Neural progenitor cell (in vitro differentiated cells): ENCODE data around the gene FOSB. TPM values are rescaled to one million over a fixed set of nuclear protein-coding genes. Genes with fewer than 3 reads are reported as not detected.

ENCODE experiments used
- DNase-seq: peaks from one replicate; pipeline ENCODE4 v3.0.0-alpha.2; 2016; ENCODE audit warnings: low spot score
- H2AFZ ChIP-seq: fragments of 200-600 bp; sonication (generic); replicated peaks from 2 replicates; pipeline ENCODE4 v1.6.1; 2016; ENCODE audit warnings: antibody characterized with exemption
- H3F3A ChIP-seq: fragments of 200-600 bp; sonication (generic); 2 replicates; pipeline ENCODE4 v1.6.1; 2016; ENCODE audit warnings: antibody characterized with exemption, low read depth
- H3K27ac ChIP-seq: fragments of 200-600 bp; sonication (generic); 2 replicates; pipeline ENCODE4 v1.5.1; 2016; ENCODE audit warnings: mild to moderate bottlenecking
- H3K27me3 ChIP-seq: fragments of 200-600 bp; sonication (generic); 2 replicates; pipeline ENCODE4 v1.6.1; 2016; ENCODE audit warnings: mild to moderate bottlenecking, moderate library complexity
- H3K36me3 ChIP-seq: fragments of 200-600 bp; sonication (generic); 2 replicates; pipeline ENCODE4 v1.5.1; 2016
- H3K4me1 ChIP-seq: fragments of 200-600 bp; sonication (generic); 2 replicates; pipeline ENCODE4 v1.6.1; 2016; ENCODE audit warnings: mixed run types
- H3K4me2 ChIP-seq: fragments of 200-600 bp; sonication (generic); 2 replicates; pipeline ENCODE4 v1.6.1; 2016
- H3K4me3 ChIP-seq: fragments of 200-600 bp; sonication (generic); 2 replicates; pipeline ENCODE4 v1.5.1; 2016
- H3K79me2 ChIP-seq: fragments of 200-600 bp; sonication (generic); 2 replicates; pipeline ENCODE4 v1.6.1; 2016; ENCODE audit warnings: low read depth
- H3K9ac ChIP-seq: fragments of 200-600 bp; sonication (generic); 2 replicates; pipeline ENCODE4 v1.6.1; 2016
- H3K9me3 ChIP-seq: fragments of 200-600 bp; sonication (generic); 2 replicates; pipeline ENCODE4 v1.5.1; 2016; ENCODE audit warnings: low read depth
- H4K20me1 ChIP-seq: fragments of 200-600 bp; sonication (generic); 2 replicates; pipeline ENCODE4 v1.6.1; 2016; ENCODE audit warnings: low read depth
- H3K27ac Mint-ChIP-seq: 3 replicates; pipeline ENCODE4 v1.8.0; 2021; ENCODE audit warnings: mixed read lengths
- H3K27me3 Mint-ChIP-seq: 2 replicates; pipeline ENCODE4 v1.8.0; 2022; ENCODE audit warnings: low read depth, mild to moderate bottlenecking, inconsistent platforms, moderate library complexity, mixed read lengths; ENCODE audit not compliant: insufficient read depth
- H3K36me3 Mint-ChIP-seq: 3 replicates; pipeline ENCODE4 v1.8.0; 2021; ENCODE audit warnings: mixed read lengths
- H3K4me1 Mint-ChIP-seq: 3 replicates; pipeline ENCODE4 v1.8.0; 2021; ENCODE audit warnings: mixed read lengths
- H3K4me3 Mint-ChIP-seq: 3 replicates; pipeline ENCODE4 v1.8.0; 2021; ENCODE audit warnings: mild to moderate bottlenecking, moderate library complexity, mixed read lengths
- H3K9me3 Mint-ChIP-seq: 3 replicates; pipeline ENCODE4 v1.8.0; 2020; ENCODE audit warnings: mixed read lengths
- CTCF ChIP-seq: fragments of 200-600 bp; sonication (generic); IDR thresholded peaks from 2 replicates; pipeline ENCODE4 v1.5.1; 2017; ENCODE audit warnings: antibody characterized with exemption, mild to moderate bottlenecking
- EZH2 ChIP-seq: fragments of 200-600 bp; sonication (generic); IDR thresholded peaks from 2 replicates; pipeline ENCODE4 v1.6.1; 2017; ENCODE audit warnings: antibody characterized with exemption, mild to moderate bottlenecking, moderate library complexity
- EZH2phosphoT487 ChIP-seq: fragments of 200-600 bp; sonication (generic); IDR thresholded peaks from 2 replicates; pipeline ENCODE4 v1.6.1; 2017; ENCODE audit warnings: antibody characterized with exemption
- total RNA-seq: library from RNA; depleted of rRNA; stranded (reverse); fragments of >200 nt; gene quantifications from 2 replicates; pipeline ENCODE4 v1.2.3, GENCODE V29; 2015; ENCODE audit warnings: low replicate concordance

The FOSB gene
- total RNA-seq, 1 donor from 2014 or later, result 2.3 TPM

GRCh38 chr19:45506246-45506988 is 38.6 kb downstream of the FOSB start:
- H3K36me3 Mint-ChIP-seq, result no peaks in the 10 kb centered on the region
- Histone ChIP-seq H4K20me1 (peaks cover 36% of the 10 kb centered on the region), H2AFZ (peak overlapping the region; percentile 60), H3K27me3 (no peaks in the 10 kb centered on the region), H3K79me2 (peaks cover 43% of the 10 kb centered on the region), H3K27ac (no peak overlapping the region), H3K4me1 (no peaks in the 10 kb centered on the region), H3K4me3 (peak overlapping the region; percentile 99), H3K4me2 (peak overlapping the region; percentile 99), H3K9me3 (no peaks in the 10 kb centered on the region), H3K9ac (no peak overlapping the region), H3K36me3 (no peaks in the 10 kb centered on the region), H3F3A (peaks cover 47% of the 10 kb centered on the region)
- TF ChIP-seq EZH2phosphoT487 (no peak), CTCF (peak; percentile 59), EZH2 (no peak)
- peaks cover 16% of the 10 kb centered on the region for H3K4me1 Mint-ChIP-seq
- H3K27ac Mint-ChIP-seq, result no peak overlapping the region
- DNase-seq, result peak; percentile 96
- H3K9me3 Mint-ChIP-seq, result no peaks in the 10 kb centered on the region
- H3K27me3 Mint-ChIP-seq, result peaks cover 4% of the 10 kb centered on the region
- peak overlapping the region; percentile 98 for H3K4me3 Mint-ChIP-seq

GRCh38 chr19:45506989-45507871 is 39.4 kb downstream of the FOSB start, which contains the start of gene VASP:
TSS of gene VASP (plus strand) at chr19:45507479. CDS start at chr19:45507772, 293 bp downstream.
- Mint-ChIP-seq H3K36me3 (no peaks in the 10 kb centered on the region), H3K27me3 (peaks cover 4% of the 10 kb centered on the region), H3K4me1 (peaks cover 16% of the 10 kb centered on the region), H3K9me3 (no peaks in the 10 kb centered on the region), H3K4me3 (peak within 1 kb of the TSS; percentile 98), H3K27ac (peak within 1 kb of the TSS; percentile 9)
- peaks cover 51% of the 10 kb centered on the region for H3K79me2 ChIP-seq
- peaks cover 42% of the 10 kb centered on the region for H4K20me1 ChIP-seq
- peak within 1 kb of the TSS; percentile 60 for H2AFZ ChIP-seq
- H3F3A ChIP-seq, result peaks cover 41% of the 10 kb centered on the region
- H3K9ac ChIP-seq, result peak within 1 kb of the TSS; percentile 50
- H3K27ac ChIP-seq, result no peak within 1 kb of the TSS
- no peaks in the 10 kb centered on the region for H3K36me3 ChIP-seq
- no peaks in the 10 kb centered on the region for H3K4me1 ChIP-seq
- peak within 1 kb of the TSS; percentile 99 for H3K4me2 ChIP-seq
- peak; percentile 84 for DNase-seq
- H3K4me3 ChIP-seq, result peak within 1 kb of the TSS; percentile 99
- no peaks in the 10 kb centered on the region for H3K9me3 ChIP-seq
- no peaks in the 10 kb centered on the region for H3K27me3 ChIP-seq
- TF ChIP-seq EZH2phosphoT487 (no peak), EZH2 (no peak), CTCF (no peak)

- H3K27ac ChIP-seq, result no peak overlapping the region
- H3K27ac Mint-ChIP-seq, result no peak overlapping the region
These were observed 40.1 kb downstream of the FOSB start for GRCh38 chr19:45507872-45508416.

More at GRCh38 chr19:45507872-45508416, 40.1 kb downstream of the FOSB start:
- no peaks in the 10 kb centered on the region for H3K4me1 ChIP-seq
- peak overlapping the region; percentile 99 for H3K4me2 ChIP-seq
- H3K27me3 Mint-ChIP-seq, result peaks cover 4% of the 10 kb centered on the region
- peak; percentile 57 for DNase-seq
- peaks cover 58% of the 10 kb centered on the region for H3K79me2 ChIP-seq
- no peaks in the 10 kb centered on the region for H3K9me3 ChIP-seq
- peak overlapping the region; percentile 99 for H3K4me3 ChIP-seq
- H3K9ac ChIP-seq, result peak overlapping the region; percentile 50
- peaks cover 13% of the 10 kb centered on the region for H3K4me1 Mint-ChIP-seq
- H3F3A ChIP-seq, result peaks cover 41% of the 10 kb centered on the region
- H4K20me1 ChIP-seq, result peaks cover 45% of the 10 kb centered on the region
- H3K36me3 ChIP-seq, result no peaks in the 10 kb centered on the region
- no peaks in the 10 kb centered on the region for H3K27me3 ChIP-seq
- no peaks in the 10 kb centered on the region for H3K9me3 Mint-ChIP-seq
- no peaks in the 10 kb centered on the region for H3K36me3 Mint-ChIP-seq
- H2AFZ ChIP-seq, result no peak overlapping the region
- TF ChIP-seq EZH2phosphoT487, result no peak
- TF ChIP-seq EZH2, result no peak
- no peak for TF ChIP-seq CTCF
- H3K4me3 Mint-ChIP-seq, result peak overlapping the region; percentile 94
